Nephron (organoid): ENCODE data around the gene RELB.

Experiments used
- H3K27ac Mint-ChIP-seq, 3 experiments: 2 replicates each; pipeline ENCODE4 v1.8.0; 2020; ENCODE audit warnings: mixed read lengths in 3 of 3, mild to moderate bottlenecking in 2 of 3, moderate library complexity in 1 of 3
- H3K27me3 Mint-ChIP-seq: 2 replicates; pipeline ENCODE4 v1.8.0; 2021; ENCODE audit warnings: low read depth, mild to moderate bottlenecking, moderate library complexity, mixed read lengths
- H3K36me3 Mint-ChIP-seq: 2 replicates; pipeline ENCODE4 v1.8.0; 2020; ENCODE audit warnings: low read depth, mixed read lengths
- H3K4me1 Mint-ChIP-seq: 2 replicates; pipeline ENCODE4 v1.8.0; 2020; ENCODE audit warnings: mixed read lengths
- H3K4me3 Mint-ChIP-seq, 3 experiments: 2 replicates each; pipeline ENCODE4 v1.8.0; 2020; ENCODE audit warnings: mild to moderate bottlenecking in 3 of 3, mixed read lengths in 3 of 3, moderate library complexity in 2 of 3
- H3K9me3 Mint-ChIP-seq: 2 replicates; pipeline ENCODE4 v1.8.0; 2020; ENCODE audit warnings: mixed read lengths
- CTCF ChIP-seq, 3 experiments: fragments of 200-600 bp; sonication (generic); IDR thresholded peaks; one replicate each; pipeline ENCODE4 v1.5.0; 2021; ENCODE audit warnings: antibody characterized with exemption in 3 of 3; ENCODE audit not compliant: unreplicated experiment in 3 of 3

Gene RELB

GRCh38 chr19:44958090-44958489, 43.2 kb upstream of the RELB start:
- Mint-ChIP-seq H3K9me3 (no peaks in the 10 kb centered on the region), H3K4me1 (peaks cover 55% of the 10 kb centered on the region), H3K27ac (no peak overlapping the region), H3K4me3 (peak overlapping the region; percentile 7 to 99 (median 95)), H3K36me3 (peaks cover 13% of the 10 kb centered on the region), H3K27me3 (no peaks in the 10 kb centered on the region)
- TF ChIP-seq CTCF (IDR thresholded peaks at IDR 0.05; ENCODE audit: unreplicated experiment in 3 of 3), result no peak

- Mint-ChIP-seq H3K4me1 (peaks cover 52% of the 10 kb centered on the region), H3K9me3 (no peaks in the 10 kb centered on the region), H3K27me3 (no peaks in the 10 kb centered on the region), H3K4me3 (peak overlapping the region in 1 of 3 experiments; percentile 43), H3K27ac (no peak overlapping the region), H3K36me3 (peaks cover 20% of the 10 kb centered on the region)
- TF ChIP-seq CTCF (IDR thresholded peaks at IDR 0.05; ENCODE audit: unreplicated experiment in 3 of 3), result no peak
Observed at GRCh38 chr19:44959691-44960090, 41.6 kb upstream of the RELB start.

GRCh38 chr19:44960906-44961728, 40.1 kb upstream of the RELB start:
- Mint-ChIP-seq H3K4me3 (peak overlapping the region in 2 of 3 experiments; percentile 43 to 63), H3K9me3 (no peaks in the 10 kb centered on the region), H3K4me1 (peaks cover 41% of the 10 kb centered on the region), H3K27me3 (no peaks in the 10 kb centered on the region), H3K36me3 (peaks cover 24% of the 10 kb centered on the region), H3K27ac (peak overlapping the region in 1 of 3 experiments; percentile 30)
- no peak for TF ChIP-seq CTCF (IDR thresholded peaks at IDR 0.05; ENCODE audit: unreplicated experiment in 3 of 3)

GRCh38 chr19:44961821-44962220, 39.4 kb upstream of the RELB start:
- H3K36me3 Mint-ChIP-seq, result peaks cover 27% of the 10 kb centered on the region
- H3K9me3 Mint-ChIP-seq, result no peaks in the 10 kb centered on the region
- H3K27ac Mint-ChIP-seq, result peak overlapping the region in 1 of 3 experiments; percentile 30
- H3K27me3 Mint-ChIP-seq, result no peaks in the 10 kb centered on the region
- H3K4me3 Mint-ChIP-seq, result no peak overlapping the region
- TF ChIP-seq CTCF (IDR thresholded peaks at IDR 0.05; ENCODE audit: unreplicated experiment in 3 of 3), result no peak
- peaks cover 34% of the 10 kb centered on the region for H3K4me1 Mint-ChIP-seq

- peaks cover 30% of the 10 kb centered on the region for H3K36me3 Mint-ChIP-seq
- no peaks in the 10 kb centered on the region for H3K4me1 Mint-ChIP-seq
- H3K9me3 Mint-ChIP-seq, result no peaks in the 10 kb centered on the region
- no peak overlapping the region for H3K4me3 Mint-ChIP-seq
- H3K27ac Mint-ChIP-seq, result no peak overlapping the region
- H3K27me3 Mint-ChIP-seq, result no peaks in the 10 kb centered on the region
- TF ChIP-seq CTCF (IDR thresholded peaks at IDR 0.05; ENCODE audit: unreplicated experiment in 3 of 3), result no peak
Observed at GRCh38 chr19:44968118-44968517, 33.1 kb upstream of the RELB start.

- Mint-ChIP-seq H3K4me3 (no peak overlapping the region), H3K27ac (no peak overlapping the region), H3K9me3 (no peaks in the 10 kb centered on the region), H3K4me1 (no peaks in the 10 kb centered on the region), H3K27me3 (no peaks in the 10 kb centered on the region), H3K36me3 (peaks cover 33% of the 10 kb centered on the region)
- TF ChIP-seq CTCF (IDR thresholded peaks at IDR 0.05; ENCODE audit: unreplicated experiment in 3 of 3), result no peak
Observed at GRCh38 chr19:44968670-44969069, 32.6 kb upstream of the RELB start.
